Natural killer cell (primary cell): ENCODE results near the gene SPATA3. TPM values are rescaled to one million over a fixed set of nuclear protein-coding genes. Genes with fewer than 3 reads are reported as not detected.

ENCODE experiments used
- ATAC-seq, 3 donors: fragments of 150-1000 bp in 2 of 3; fragments of 200-7000 bp in 1 of 3; cut with Tn5 transposase; 1 replicate in 1 of 3; 2 replicates in 2 of 3; pipeline ENCODE4 v1.10.0; 2021; ENCODE audit warnings: mild to moderate bottlenecking in 2 of 3, moderate library complexity in 2 of 3
- DNase-seq, 2 donors: peaks; one replicate each; pipeline versions ENCODE4 v3.0.0 to v3.0.0-alpha.2; 2013 to 2021; ENCODE audit warnings: mixed read lengths in 1 of 2
- H3K27ac ChIP-seq: one replicate; pipeline ENCODE4 v1.5.1; 2013; ENCODE audit warnings: mild to moderate bottlenecking, low read length
- H3K27me3 ChIP-seq: one replicate; pipeline ENCODE4 v1.6.1; 2013; ENCODE audit warnings: low read length; ENCODE audit not compliant: control insufficient read depth, insufficient read depth
- H3K36me3 ChIP-seq: one replicate; pipeline ENCODE4 v1.6.1; 2013; ENCODE audit warnings: low read length; ENCODE audit not compliant: control insufficient read depth, insufficient read depth
- H3K4me1 ChIP-seq: one replicate; pipeline ENCODE4 v1.6.1; 2013; ENCODE audit warnings: low read length; ENCODE audit not compliant: control insufficient read depth, insufficient read depth
- H3K4me3 ChIP-seq: one replicate; pipeline ENCODE4 v1.5.1; 2013; ENCODE audit warnings: low read length
- H3K9me3 ChIP-seq: one replicate; pipeline ENCODE4 v1.6.1; 2013; ENCODE audit warnings: low read length; ENCODE audit not compliant: control insufficient read depth, insufficient read depth
- H3K27ac Mint-ChIP-seq, 2 donors: one replicate each; pipeline ENCODE4 v1.8.0; 2022; ENCODE audit warnings: mild to moderate bottlenecking in 2 of 2, mixed read lengths in 2 of 2, moderate library complexity in 1 of 2
- H3K27me3 Mint-ChIP-seq, 2 donors: one replicate each; pipeline ENCODE4 v1.8.0; 2022; ENCODE audit warnings: low read depth in 2 of 2, mixed read lengths in 2 of 2
- H3K36me3 Mint-ChIP-seq: one replicate; pipeline ENCODE4 v1.8.0; 2022; ENCODE audit warnings: mixed read lengths
- H3K4me1 Mint-ChIP-seq, 2 donors: one replicate each; pipeline ENCODE4 v1.8.0; 2022; ENCODE audit warnings: mixed read lengths in 2 of 2
- H3K4me3 Mint-ChIP-seq: one replicate; pipeline ENCODE4 v1.8.0; 2022; ENCODE audit warnings: mild to moderate bottlenecking, moderate library complexity, mixed read lengths
- H3K9me3 Mint-ChIP-seq, 2 donors: one replicate each; pipeline ENCODE4 v1.8.0; 2022; ENCODE audit warnings: mixed read lengths in 2 of 2
- WGBS: methylation state at CpG from one replicate; pipeline ENCODE4 v1.1.7; 2013; ENCODE audit warnings: missing lambda C conversion rate; ENCODE audit not compliant: insufficient coverage; 5-methylcytosine and 5-hydroxymethylcytosine counted together
- intact Hi-C: fragments of 100-400 bp; cut with micrococcal nuclease; formaldehyde crosslinking; loops from one replicate; pipeline ENCODE4 v1.14.2; 2022
- total RNA-seq, 4 donors: library from RNA; stranded (reverse); fragments of 120-200 nt in 1 of 4; gene quantifications; one replicate each; pipeline versions ENCODE4 v1.2.3 to v1.2.4, GENCODE V29; 2013 to 2022
- TF ChIP-seq, protein P1 (sequence below): fragments of 200-600 bp; IDR thresholded peaks from one replicate; pipeline ENCODE4 v1.8.0; 2022; ENCODE audit warnings: antibody characterized with exemption

The SPATA3 gene
- total RNA-seq, 3 donors from 2014 or later (not counting 1 experiment from before 2014, with no cell fraction given) = not detected

DNA sequence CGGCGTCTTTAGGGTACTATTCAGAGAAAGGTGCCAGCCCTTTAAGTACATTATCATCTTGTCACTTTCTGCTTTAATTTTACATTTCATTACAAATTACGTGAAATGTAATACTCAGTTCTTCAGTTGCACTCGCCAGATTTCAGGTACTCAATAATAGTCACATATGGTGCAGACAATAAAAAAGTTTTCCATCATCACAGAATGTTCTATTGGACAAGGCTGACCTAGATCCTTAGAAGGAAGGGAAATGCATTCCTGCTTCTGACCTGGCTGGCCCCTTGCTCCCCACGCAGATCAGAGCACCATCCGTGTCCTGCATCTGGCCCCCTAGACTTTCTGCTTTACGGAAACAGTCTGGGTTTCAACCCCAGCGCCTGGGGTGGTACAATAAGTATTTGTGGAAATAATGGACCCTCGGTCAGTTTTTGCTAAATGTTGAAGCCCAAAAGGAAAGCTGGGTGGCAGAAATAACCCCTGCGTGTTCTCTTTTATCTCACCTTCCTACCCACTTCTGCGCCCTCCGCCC lies 40.7 kb downstream of the SPATA3 start:
- Histone ChIP-seq H3K4me3 (no peak overlapping the region), H3K4me1 (peaks cover 7% of the 10 kb centered on the region), H3K27me3 (peaks cover 29% of the 10 kb centered on the region), H3K27ac (no peak overlapping the region), H3K9me3 (no peaks in the 10 kb centered on the region), H3K36me3 (no peaks in the 10 kb centered on the region)
- TF ChIP-seq, protein P1, sequence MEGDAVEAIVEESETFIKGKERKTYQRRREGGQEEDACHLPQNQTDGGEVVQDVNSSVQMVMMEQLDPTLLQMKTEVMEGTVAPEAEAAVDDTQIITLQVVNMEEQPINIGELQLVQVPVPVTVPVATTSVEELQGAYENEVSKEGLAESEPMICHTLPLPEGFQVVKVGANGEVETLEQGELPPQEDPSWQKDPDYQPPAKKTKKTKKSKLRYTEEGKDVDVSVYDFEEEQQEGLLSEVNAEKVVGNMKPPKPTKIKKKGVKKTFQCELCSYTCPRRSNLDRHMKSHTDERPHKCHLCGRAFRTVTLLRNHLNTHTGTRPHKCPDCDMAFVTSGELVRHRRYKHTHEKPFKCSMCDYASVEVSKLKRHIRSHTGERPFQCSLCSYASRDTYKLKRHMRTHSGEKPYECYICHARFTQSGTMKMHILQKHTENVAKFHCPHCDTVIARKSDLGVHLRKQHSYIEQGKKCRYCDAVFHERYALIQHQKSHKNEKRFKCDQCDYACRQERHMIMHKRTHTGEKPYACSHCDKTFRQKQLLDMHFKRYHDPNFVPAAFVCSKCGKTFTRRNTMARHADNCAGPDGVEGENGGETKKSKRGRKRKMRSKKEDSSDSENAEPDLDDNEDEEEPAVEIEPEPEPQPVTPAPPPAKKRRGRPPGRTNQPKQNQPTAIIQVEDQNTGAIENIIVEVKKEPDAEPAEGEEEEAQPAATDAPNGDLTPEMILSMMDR = no peak
- Mint-ChIP-seq H3K4me3 (peak overlapping the region; percentile 45), H3K27ac (no peak overlapping the region), H3K4me1 (no peaks in the 10 kb centered on the region), H3K9me3 (no peaks in the 10 kb centered on the region), H3K27me3 (peaks cover 74 to 77% of the 10 kb centered on the region in 2 donors), H3K36me3 (no peaks in the 10 kb centered on the region)
- intact Hi-C loops = no loop called here
- 83% methylated on average over 9 of the region's 12 CpGs for WGBS
- no peak for ATAC-seq
- no peak for DNase-seq

DNA sequence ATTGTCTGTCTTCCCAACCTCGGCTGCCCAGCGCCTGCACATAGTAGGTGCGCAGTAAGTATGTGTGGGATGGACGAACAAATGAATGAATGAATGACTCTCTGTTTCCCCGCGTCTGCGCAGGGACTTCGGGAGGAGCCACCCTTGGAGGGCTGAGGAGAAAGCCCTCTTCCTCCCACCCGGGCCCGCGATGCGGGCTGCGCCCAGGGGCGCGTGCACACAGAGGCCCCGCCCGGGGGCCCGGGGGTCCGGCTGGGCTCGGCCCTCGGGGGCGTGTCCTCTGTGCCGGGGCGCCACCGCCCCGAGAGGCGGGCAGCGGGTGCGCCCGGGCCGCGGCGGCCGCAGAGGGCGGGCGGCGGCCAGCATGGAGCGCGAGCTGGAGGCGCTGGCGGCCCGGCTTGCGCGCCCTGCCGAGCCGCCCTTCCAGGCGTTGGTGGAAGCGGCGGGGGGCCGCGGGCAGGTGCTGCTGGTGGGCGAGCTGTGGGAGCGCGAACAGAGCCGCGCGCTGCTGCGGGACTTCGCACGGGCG lies 41.3 kb downstream of the SPATA3 start, which contains the start of gene C2orf72:
Gene C2orf72, plus strand, starts transcription at position 322 of the 529 bp plus-strand sequence. Its CDS starts 43 bp downstream, at position 365.
- H3K4me1 ChIP-seq = peaks cover 7% of the 10 kb centered on the region
- TF ChIP-seq, protein P1 = no peak
- H3K27ac ChIP-seq = no peak within 1 kb of the TSS
- Mint-ChIP-seq H3K27me3 (peaks cover 75 to 79% of the 10 kb centered on the region in 2 donors), H3K36me3 (no peaks in the 10 kb centered on the region), H3K27ac (no peak within 1 kb of the TSS), H3K9me3 (no peaks in the 10 kb centered on the region), H3K4me3 (peak within 1 kb of the TSS; percentile 76), H3K4me1 (no peaks in the 10 kb centered on the region)
- 1% methylated on average over 61 of the region's 61 CpGs for WGBS
- ATAC-seq = peak; percentile 4 to 59 (median 53)
- H3K36me3 ChIP-seq = no peaks in the 10 kb centered on the region
- DNase-seq = peak in 1 of 2 donors; percentile 11
- H3K4me3 ChIP-seq = no peak within 1 kb of the TSS
- intact Hi-C loops = no loop called here
- peaks cover 29% of the 10 kb centered on the region for H3K27me3 ChIP-seq
- H3K9me3 ChIP-seq = no peaks in the 10 kb centered on the region

DNA sequence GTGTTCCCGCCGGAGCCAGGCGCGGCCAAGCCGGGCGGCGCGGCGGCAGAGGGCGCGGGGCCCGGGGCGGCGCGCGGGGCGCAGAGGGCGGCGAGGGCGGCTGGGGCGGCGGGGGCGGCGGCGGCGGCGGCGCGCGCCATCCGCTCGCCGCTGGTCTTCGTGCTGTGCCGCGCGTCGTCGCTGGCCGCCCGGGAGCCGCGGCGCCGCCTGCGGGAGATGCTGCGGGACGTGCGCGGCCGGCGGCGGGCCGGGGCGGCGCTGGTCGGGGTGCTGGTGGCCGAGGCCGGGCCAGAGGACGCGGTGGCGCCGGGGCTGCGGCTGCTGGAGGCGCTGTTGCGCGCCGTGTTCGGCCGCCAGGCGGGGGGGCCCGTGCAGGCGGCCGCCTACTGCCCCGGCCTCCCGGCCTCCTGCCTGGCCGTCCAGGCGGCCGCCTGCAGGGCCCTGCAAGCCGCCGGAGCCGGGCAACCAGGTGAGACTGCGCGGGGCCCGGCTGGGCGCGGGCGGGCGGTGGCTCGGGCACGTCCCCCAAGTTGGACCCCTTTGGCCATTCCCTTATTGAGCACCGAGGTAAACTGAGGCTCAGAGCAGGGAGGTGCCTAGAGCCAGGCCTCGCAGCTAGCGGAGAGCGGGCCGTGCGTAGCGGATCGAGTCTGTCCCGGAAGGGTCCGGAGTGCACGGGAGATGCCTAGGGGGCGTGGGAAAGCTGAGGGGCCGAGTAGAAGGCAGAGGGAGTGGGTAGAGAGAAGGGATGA lies 42.0 kb downstream of the SPATA3 start:
- no peaks in the 10 kb centered on the region for H3K9me3 Mint-ChIP-seq
- Histone ChIP-seq H3K27ac (no peak overlapping the region), H3K9me3 (no peaks in the 10 kb centered on the region), H3K4me1 (peaks cover 7% of the 10 kb centered on the region), H3K27me3 (peaks cover 29% of the 10 kb centered on the region), H3K4me3 (no peak overlapping the region), H3K36me3 (no peaks in the 10 kb centered on the region)
- H3K4me1 Mint-ChIP-seq = no peaks in the 10 kb centered on the region
- 2% methylated on average over 104 of the region's 104 CpGs for WGBS
- intact Hi-C loops = no loop called here
- no peaks in the 10 kb centered on the region for H3K36me3 Mint-ChIP-seq
- peaks cover 74% of the 10 kb centered on the region in 2 donors for H3K27me3 Mint-ChIP-seq
- TF ChIP-seq, protein P1 = no peak
- no peak overlapping the region for H3K27ac Mint-ChIP-seq
- DNase-seq (peak in 1 of 2 donors; percentile 13), ATAC-seq (peak; percentile 25 to 67 (median 52))
- H3K4me3 Mint-ChIP-seq = no peak overlapping the region
